ENCODE data around the gene SCFD2. TPM values are rescaled to one million over a fixed set of nuclear protein-coding genes. Genes with fewer than 3 reads are reported as not detected.

SCFD2 gene
- total and polyA plus RNA-seq, 4 donors = 4.3 to 28.8 (median 7.4) TPM

DNA sequence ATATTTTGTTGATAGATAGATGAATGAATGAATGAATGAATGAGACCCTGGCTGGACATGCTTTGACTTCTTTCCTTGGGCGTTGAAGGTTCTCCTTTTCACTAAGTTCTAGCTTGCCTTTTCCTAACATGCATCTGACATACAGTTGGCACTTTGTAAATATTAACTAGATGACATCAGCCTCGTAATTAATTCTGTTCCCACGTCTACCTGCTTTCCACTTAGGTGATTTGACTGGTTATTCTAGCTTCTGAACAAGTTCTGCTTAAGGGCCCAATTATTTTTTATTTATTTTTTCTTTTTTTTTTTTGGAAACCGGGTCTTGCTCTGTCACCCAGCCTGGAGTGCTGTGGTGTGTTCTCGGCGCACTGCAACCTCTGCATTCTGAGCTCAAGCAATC is 517.6 kb downstream of the SCFD2 start:
- Histone ChIP-seq H3K36me3 (ENCODE audit: control insufficient read depth in 4 of 4, insufficient read depth in 3 of 4, low read depth in 1 of 4, low read length in 3 of 4) (no peaks in the 10 kb centered on the region), H3K4me1 (ENCODE audit: control insufficient read depth in 4 of 4, insufficient read depth in 4 of 4, low read length in 3 of 4) (no peaks in the 10 kb centered on the region), H3K27me3 (ENCODE audit: control insufficient read depth in 4 of 4, insufficient read depth in 4 of 4, low read length in 3 of 4) (no peaks in the 10 kb centered on the region), H3K27ac (ENCODE audit: low read depth in 1 of 2, low read length in 2 of 2) (no peak overlapping the region), H3K9ac (ENCODE audit: low read depth in 1 of 2, low read length in 2 of 2) (no peak overlapping the region), H3K4me3 (ENCODE audit: low read depth in 1 of 3, low read length in 3 of 3) (no peak overlapping the region), H3K9me3 (ENCODE audit: control insufficient read depth in 4 of 4, low read length in 3 of 4) (no peaks in the 10 kb centered on the region)
- WGBS = 84% methylated on average over 6 of the region's 6 CpGs
- no peak for DNase-seq (ENCODE audit: low spot score)
- TF ChIP-seq RAD21 (IDR thresholded peaks at IDR 0.05) (no peak), HNF4G (IDR thresholded peaks at IDR 0.05) (no peak), FOXA1 (IDR thresholded peaks at IDR 0.05) (no peak), HNF4A (conservative IDR thresholded peaks at IDR 0.05) (no peak), EGR1 (IDR thresholded peaks at IDR 0.05; ENCODE audit: low read depth in 2 of 2) (no peak)
- TF ChIP-seq, protein P1, sequence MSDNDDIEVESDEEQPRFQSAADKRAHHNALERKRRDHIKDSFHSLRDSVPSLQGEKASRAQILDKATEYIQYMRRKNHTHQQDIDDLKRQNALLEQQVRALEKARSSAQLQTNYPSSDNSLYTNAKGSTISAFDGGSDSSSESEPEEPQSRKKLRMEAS (IDR thresholded peaks at IDR 0.05) = no peak
- TF ChIP-seq, protein P2, sequence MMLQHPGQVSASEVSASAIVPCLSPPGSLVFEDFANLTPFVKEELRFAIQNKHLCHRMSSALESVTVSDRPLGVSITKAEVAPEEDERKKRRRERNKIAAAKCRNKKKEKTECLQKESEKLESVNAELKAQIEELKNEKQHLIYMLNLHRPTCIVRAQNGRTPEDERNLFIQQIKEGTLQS (IDR thresholded peaks at IDR 0.05) = no peak

DNA sequence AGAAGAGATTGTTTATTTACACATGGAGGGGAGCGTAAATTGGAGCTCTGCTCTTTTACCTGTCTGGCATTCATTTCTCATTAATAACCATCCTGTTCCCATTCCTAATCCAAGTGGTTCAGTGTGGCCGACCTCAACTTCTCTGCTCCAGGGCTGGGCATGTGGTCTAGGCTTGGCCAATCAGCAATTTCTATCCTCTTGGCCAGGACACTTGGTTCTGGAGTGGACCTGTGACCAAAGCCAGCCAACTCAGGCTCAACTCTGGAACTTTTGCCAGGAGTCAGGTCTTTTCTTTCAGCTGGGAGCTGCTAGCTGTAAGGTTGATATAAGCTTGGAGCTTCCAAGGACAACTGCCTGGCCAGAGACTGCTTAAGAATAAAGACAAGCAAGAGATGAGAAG is 519.4 kb downstream of the SCFD2 start:
- Histone ChIP-seq H3K9ac (ENCODE audit: low read depth in 1 of 2, low read length in 2 of 2) (no peak overlapping the region), H3K4me3 (ENCODE audit: low read depth in 1 of 3, low read length in 3 of 3) (no peak overlapping the region), H3K27me3 (ENCODE audit: control insufficient read depth in 4 of 4, insufficient read depth in 4 of 4, low read length in 3 of 4) (no peaks in the 10 kb centered on the region), H3K4me1 (ENCODE audit: control insufficient read depth in 4 of 4, insufficient read depth in 4 of 4, low read length in 3 of 4) (no peaks in the 10 kb centered on the region), H3K9me3 (ENCODE audit: control insufficient read depth in 4 of 4, low read length in 3 of 4) (no peaks in the 10 kb centered on the region), H3K27ac (ENCODE audit: low read depth in 1 of 2, low read length in 2 of 2) (no peak overlapping the region), H3K36me3 (ENCODE audit: control insufficient read depth in 4 of 4, insufficient read depth in 3 of 4, low read depth in 1 of 4, low read length in 3 of 4) (no peaks in the 10 kb centered on the region)
- no peak for TF ChIP-seq RAD21 (IDR thresholded peaks at IDR 0.05)
- 80% methylated on average over 2 of the region's 2 CpGs for WGBS
- DNase-seq (ENCODE audit: low spot score) = no peak

DNA sequence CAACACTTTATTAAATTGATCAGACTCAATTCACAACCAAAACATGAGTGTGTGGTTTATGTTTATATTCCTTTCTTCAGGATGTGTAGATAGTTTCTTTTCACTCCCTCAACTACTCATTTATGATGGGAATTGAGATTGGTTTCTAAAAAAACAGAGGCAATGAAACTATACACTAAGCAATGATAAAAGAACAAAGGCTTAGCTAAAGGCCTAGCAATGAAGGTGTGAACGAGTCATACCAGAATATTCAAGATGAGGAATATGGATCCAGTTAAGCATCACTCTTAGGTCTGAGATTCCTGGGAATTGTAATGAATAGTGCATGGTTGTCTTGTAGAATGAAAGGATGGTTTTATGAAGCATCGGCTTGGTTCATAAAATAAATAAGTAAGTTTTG is 521.3 kb downstream of the SCFD2 start:
- no peak overlapping the region for H3K9ac ChIP-seq (ENCODE audit: low read depth in 1 of 2, low read length in 2 of 2)
- no peaks in the 10 kb centered on the region for H3K27me3 ChIP-seq (ENCODE audit: control insufficient read depth in 4 of 4, insufficient read depth in 4 of 4, low read length in 3 of 4)
- no peak overlapping the region for H3K27ac ChIP-seq (ENCODE audit: low read depth in 1 of 2, low read length in 2 of 2)
- no peaks in the 10 kb centered on the region for H3K36me3 ChIP-seq (ENCODE audit: control insufficient read depth in 4 of 4, insufficient read depth in 3 of 4, low read depth in 1 of 4, low read length in 3 of 4)
- H3K4me3 ChIP-seq (ENCODE audit: low read depth in 1 of 3, low read length in 3 of 3) = no peak overlapping the region
- TF ChIP-seq, protein P3, sequence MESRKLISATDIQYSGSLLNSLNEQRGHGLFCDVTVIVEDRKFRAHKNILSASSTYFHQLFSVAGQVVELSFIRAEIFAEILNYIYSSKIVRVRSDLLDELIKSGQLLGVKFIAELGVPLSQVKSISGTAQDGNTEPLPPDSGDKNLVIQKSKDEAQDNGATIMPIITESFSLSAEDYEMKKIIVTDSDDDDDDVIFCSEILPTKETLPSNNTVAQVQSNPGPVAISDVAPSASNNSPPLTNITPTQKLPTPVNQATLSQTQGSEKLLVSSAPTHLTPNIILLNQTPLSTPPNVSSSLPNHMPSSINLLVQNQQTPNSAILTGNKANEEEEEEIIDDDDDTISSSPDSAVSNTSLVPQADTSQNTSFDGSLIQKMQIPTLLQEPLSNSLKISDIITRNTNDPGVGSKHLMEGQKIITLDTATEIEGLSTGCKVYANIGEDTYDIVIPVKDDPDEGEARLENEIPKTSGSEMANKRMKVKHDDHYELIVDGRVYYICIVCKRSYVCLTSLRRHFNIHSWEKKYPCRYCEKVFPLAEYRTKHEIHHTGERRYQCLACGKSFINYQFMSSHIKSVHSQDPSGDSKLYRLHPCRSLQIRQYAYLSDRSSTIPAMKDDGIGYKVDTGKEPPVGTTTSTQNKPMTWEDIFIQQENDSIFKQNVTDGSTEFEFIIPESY (IDR thresholded peaks at IDR 0.05) = no peak
- TF ChIP-seq TAF1 (conservative IDR thresholded peaks at IDR 0.05) (no peak), FOXA2 (IDR thresholded peaks at IDR 0.05) (no peak), FOXA1 (IDR thresholded peaks at IDR 0.05) (no peak), NR2F2 (IDR thresholded peaks at IDR 0.05) (no peak), RAD21 (IDR thresholded peaks at IDR 0.05) (no peak), HNF4G (IDR thresholded peaks at IDR 0.05) (no peak)
- no peak for DNase-seq (ENCODE audit: low spot score)
- H3K9me3 ChIP-seq (ENCODE audit: control insufficient read depth in 4 of 4, low read length in 3 of 4) = no peaks in the 10 kb centered on the region
- WGBS = 94% methylated on average over 2 of the region's 2 CpGs
- H3K4me1 ChIP-seq (ENCODE audit: control insufficient read depth in 4 of 4, insufficient read depth in 4 of 4, low read length in 3 of 4) = no peaks in the 10 kb centered on the region

DNA sequence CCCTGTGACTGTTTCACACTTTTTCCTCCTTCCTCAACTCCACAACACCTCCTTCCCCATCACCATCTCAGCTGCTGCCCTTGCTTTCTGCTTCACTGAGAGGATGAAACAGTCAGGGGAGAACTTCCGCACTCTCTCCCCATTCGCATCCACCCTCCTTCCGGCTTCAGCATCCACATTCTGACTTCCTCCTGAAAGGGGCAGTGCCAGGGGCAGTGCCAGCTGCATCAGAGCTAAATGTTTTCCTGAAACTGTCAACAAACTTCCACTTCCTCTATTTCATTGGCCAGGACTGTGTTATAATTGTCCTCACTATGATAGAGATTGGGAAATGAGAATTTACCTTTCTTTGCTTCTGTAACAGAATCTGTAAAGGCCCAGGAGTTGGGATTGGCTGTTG is 521.9 kb downstream of the SCFD2 start:
- H3K4me3 ChIP-seq (ENCODE audit: low read depth in 1 of 3, low read length in 3 of 3) = no peak overlapping the region
- 78% methylated on average over 3 of the region's 3 CpGs for WGBS
- no peak overlapping the region for H3K9ac ChIP-seq (ENCODE audit: low read depth in 1 of 2, low read length in 2 of 2)
- H3K36me3 ChIP-seq (ENCODE audit: control insufficient read depth in 4 of 4, insufficient read depth in 3 of 4, low read depth in 1 of 4, low read length in 3 of 4) = no peaks in the 10 kb centered on the region
- no peak overlapping the region for H3K27ac ChIP-seq (ENCODE audit: low read depth in 1 of 2, low read length in 2 of 2)
- no peaks in the 10 kb centered on the region for H3K4me1 ChIP-seq (ENCODE audit: control insufficient read depth in 4 of 4, insufficient read depth in 4 of 4, low read length in 3 of 4)
- DNase-seq (ENCODE audit: low spot score) = no peak
- H3K9me3 ChIP-seq (ENCODE audit: control insufficient read depth in 4 of 4, low read length in 3 of 4) = no peaks in the 10 kb centered on the region
- H3K27me3 ChIP-seq (ENCODE audit: control insufficient read depth in 4 of 4, insufficient read depth in 4 of 4, low read length in 3 of 4) = no peaks in the 10 kb centered on the region
- TF ChIP-seq, protein P3 (IDR thresholded peaks at IDR 0.05) = no peak
- TF ChIP-seq SP1 (IDR thresholded peaks at IDR 0.05) = no peak
- TF ChIP-seq FOXA2 (IDR thresholded peaks at IDR 0.05) = no peak
- TF ChIP-seq TAF1 (conservative IDR thresholded peaks at IDR 0.05) = no peak
- TF ChIP-seq, protein P4, sequence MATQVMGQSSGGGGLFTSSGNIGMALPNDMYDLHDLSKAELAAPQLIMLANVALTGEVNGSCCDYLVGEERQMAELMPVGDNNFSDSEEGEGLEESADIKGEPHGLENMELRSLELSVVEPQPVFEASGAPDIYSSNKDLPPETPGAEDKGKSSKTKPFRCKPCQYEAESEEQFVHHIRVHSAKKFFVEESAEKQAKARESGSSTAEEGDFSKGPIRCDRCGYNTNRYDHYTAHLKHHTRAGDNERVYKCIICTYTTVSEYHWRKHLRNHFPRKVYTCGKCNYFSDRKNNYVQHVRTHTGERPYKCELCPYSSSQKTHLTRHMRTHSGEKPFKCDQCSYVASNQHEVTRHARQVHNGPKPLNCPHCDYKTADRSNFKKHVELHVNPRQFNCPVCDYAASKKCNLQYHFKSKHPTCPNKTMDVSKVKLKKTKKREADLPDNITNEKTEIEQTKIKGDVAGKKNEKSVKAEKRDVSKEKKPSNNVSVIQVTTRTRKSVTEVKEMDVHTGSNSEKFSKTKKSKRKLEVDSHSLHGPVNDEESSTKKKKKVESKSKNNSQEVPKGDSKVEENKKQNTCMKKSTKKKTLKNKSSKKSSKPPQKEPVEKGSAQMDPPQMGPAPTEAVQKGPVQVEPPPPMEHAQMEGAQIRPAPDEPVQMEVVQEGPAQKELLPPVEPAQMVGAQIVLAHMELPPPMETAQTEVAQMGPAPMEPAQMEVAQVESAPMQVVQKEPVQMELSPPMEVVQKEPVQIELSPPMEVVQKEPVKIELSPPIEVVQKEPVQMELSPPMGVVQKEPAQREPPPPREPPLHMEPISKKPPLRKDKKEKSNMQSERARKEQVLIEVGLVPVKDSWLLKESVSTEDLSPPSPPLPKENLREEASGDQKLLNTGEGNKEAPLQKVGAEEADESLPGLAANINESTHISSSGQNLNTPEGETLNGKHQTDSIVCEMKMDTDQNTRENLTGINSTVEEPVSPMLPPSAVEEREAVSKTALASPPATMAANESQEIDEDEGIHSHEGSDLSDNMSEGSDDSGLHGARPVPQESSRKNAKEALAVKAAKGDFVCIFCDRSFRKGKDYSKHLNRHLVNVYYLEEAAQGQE (IDR thresholded peaks at IDR 0.05) = no peak
- TF ChIP-seq, protein P5, sequence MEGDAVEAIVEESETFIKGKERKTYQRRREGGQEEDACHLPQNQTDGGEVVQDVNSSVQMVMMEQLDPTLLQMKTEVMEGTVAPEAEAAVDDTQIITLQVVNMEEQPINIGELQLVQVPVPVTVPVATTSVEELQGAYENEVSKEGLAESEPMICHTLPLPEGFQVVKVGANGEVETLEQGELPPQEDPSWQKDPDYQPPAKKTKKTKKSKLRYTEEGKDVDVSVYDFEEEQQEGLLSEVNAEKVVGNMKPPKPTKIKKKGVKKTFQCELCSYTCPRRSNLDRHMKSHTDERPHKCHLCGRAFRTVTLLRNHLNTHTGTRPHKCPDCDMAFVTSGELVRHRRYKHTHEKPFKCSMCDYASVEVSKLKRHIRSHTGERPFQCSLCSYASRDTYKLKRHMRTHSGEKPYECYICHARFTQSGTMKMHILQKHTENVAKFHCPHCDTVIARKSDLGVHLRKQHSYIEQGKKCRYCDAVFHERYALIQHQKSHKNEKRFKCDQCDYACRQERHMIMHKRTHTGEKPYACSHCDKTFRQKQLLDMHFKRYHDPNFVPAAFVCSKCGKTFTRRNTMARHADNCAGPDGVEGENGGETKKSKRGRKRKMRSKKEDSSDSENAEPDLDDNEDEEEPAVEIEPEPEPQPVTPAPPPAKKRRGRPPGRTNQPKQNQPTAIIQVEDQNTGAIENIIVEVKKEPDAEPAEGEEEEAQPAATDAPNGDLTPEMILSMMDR (IDR thresholded peaks at IDR 0.05; ENCODE audit: low read depth, low read length, missing input control) = no peak
- TF ChIP-seq HNF4A (conservative IDR thresholded peaks at IDR 0.05) = no peak
